ENCODE results near the gene CNOT1. TPM values are rescaled to one million over a fixed set of nuclear protein-coding genes. Genes with fewer than 3 reads are reported as not detected.
"Not testable (repeated sequence)": the region's sequence is repeated elsewhere in the genome, so short reads cannot be mapped to it uniquely, and the experiment has no call there.

The CNOT1 gene
- total RNA-seq, 1 donor from 2014 or later: 132 TPM

GRCh38 chr16:58638148-58639036 lies 8.8 kb upstream of the CNOT1 start:
- DNase-seq (ENCODE audit: low read depth in 2 of 2): peak in 1 of 2 donors; percentile 49

- not testable (repeated sequence) for DNase-seq (ENCODE audit: low read depth in 2 of 2)
Observed at GRCh38 chr16:58637021-58637420, 7.4 kb upstream of the CNOT1 start.

- DNase-seq (ENCODE audit: low read depth in 2 of 2): no peak
Observed at GRCh38 chr16:58636466-58636865, 6.8 kb upstream of the CNOT1 start.

- DNase-seq (ENCODE audit: low read depth in 2 of 2): no peak
Observed at GRCh38 chr16:58635502-58635901, 5.9 kb upstream of the CNOT1 start.

GRCh38 chr16:58634265-58634802 lies 4.7 kb upstream of the CNOT1 start:
- DNase-seq (ENCODE audit: low read depth in 2 of 2): no peak

- peak; percentile 4 to 39 for DNase-seq (ENCODE audit: low read depth in 2 of 2)
Observed at GRCh38 chr16:58628845-58629732, 537 bp downstream of the CNOT1 start.

- DNase-seq (ENCODE audit: low read depth in 2 of 2): no peak
Observed at GRCh38 chr16:58624209-58624608, 5.4 kb downstream of the CNOT1 start.

GRCh38 chr16:58620396-58620795 lies 9.2 kb downstream of the CNOT1 start:
- DNase-seq (ENCODE audit: low read depth in 2 of 2): no peak

GRCh38 chr16:58615280-58615679 lies 14.3 kb downstream of the CNOT1 start:
- no peak for DNase-seq (ENCODE audit: low read depth in 2 of 2)

GRCh38 chr16:58614860-58615259 lies 14.8 kb downstream of the CNOT1 start:
- no peak for DNase-seq (ENCODE audit: low read depth in 2 of 2)

- DNase-seq (ENCODE audit: low read depth in 2 of 2): no peak
Observed at GRCh38 chr16:58614212-58614611, 15.4 kb downstream of the CNOT1 start.

GRCh38 chr16:58612965-58613364 lies 16.7 kb downstream of the CNOT1 start:
- not testable (repeated sequence) for DNase-seq (ENCODE audit: low read depth in 2 of 2)

GRCh38 chr16:58608601-58609136 lies 21.0 kb downstream of the CNOT1 start:
- DNase-seq (ENCODE audit: low read depth in 2 of 2): no peak

- no peak for DNase-seq (ENCODE audit: low read depth in 2 of 2)
Observed at GRCh38 chr16:58605562-58605961, 24.1 kb downstream of the CNOT1 start.

- DNase-seq (ENCODE audit: low read depth in 2 of 2): no peak
Observed at GRCh38 chr16:58591083-58591482, 38.5 kb downstream of the CNOT1 start.

GRCh38 chr16:58589326-58589905 lies 40.2 kb downstream of the CNOT1 start:
- no peak for DNase-seq (ENCODE audit: low read depth in 2 of 2)

- DNase-seq (ENCODE audit: low read depth in 2 of 2): no peak
Observed at GRCh38 chr16:58588406-58588805, 41.2 kb downstream of the CNOT1 start.

GRCh38 chr16:58586340-58587030 lies 43.1 kb downstream of the CNOT1 start:
- no peak for DNase-seq (ENCODE audit: low read depth in 2 of 2)

- no peak for DNase-seq (ENCODE audit: low read depth in 2 of 2)
Observed at GRCh38 chr16:58584831-58585505, 44.7 kb downstream of the CNOT1 start.
